Panc1 (cell line): ENCODE results near the gene KRTAP10-11. TPM values are rescaled to one million over a fixed set of nuclear protein-coding genes. Genes with fewer than 3 reads are reported as not detected.

Experiments
- ATAC-seq: fragments of 200-7000 bp; cut with Tn5 transposase; 2 replicates; pipeline ENCODE4 v1.9.1; 2020; ENCODE audit warnings: mild to moderate bottlenecking, moderate library complexity
- BruUV-seq: library from RNA; stranded (reverse); fragments of 400-500 nt; replicated peaks from 2 replicates; lab custom pipeline; 2021; lab: Mats Ljungman, UMichigan
- CTCF ChIA-PET: fragments of 300-600 bp; sonication (Branson Sonifier 250); formaldehyde crosslinking; loops from one replicate; lab custom pipeline; 2022; ENCODE audit warnings: antibody characterized with exemption; lab: Charles Lee
- POLR2A ChIA-PET: fragments of 300-600 bp; sonication (Branson Sonifier 250); formaldehyde crosslinking; loops from one replicate; lab custom pipeline; 2022; ENCODE audit warnings: antibody characterized with exemption; lab: Charles Lee
- DNase-seq: peaks from one replicate; pipeline ENCODE4 v3.0.0-alpha.2; 2010; ENCODE audit warnings: low read depth, low spot score
- H3K27ac ChIP-seq: 2 replicates; pipeline ENCODE4 v1.5.1; 2011; ENCODE audit warnings: mild to moderate bottlenecking, low read length, inconsistent platforms
- H3K27me3 ChIP-seq: fragments of 200-500 bp; sonication (Bioruptor generic); 2 replicates; pipeline ENCODE4 v1.6.0; 2014; ENCODE audit warnings: low read length, inconsistent platforms; ENCODE audit not compliant: control insufficient read depth, insufficient read depth
- H3K36me3 ChIP-seq: fragments of 200-500 bp; sonication (Bioruptor generic); 2 replicates; pipeline ENCODE4 v1.5.1; 2014; ENCODE audit warnings: inconsistent platforms, mild to moderate bottlenecking, low read length, moderate library complexity; ENCODE audit not compliant: control insufficient read depth, insufficient read depth
- H3K4me1 ChIP-seq: 2 replicates; pipeline ENCODE4 v1.5.1; 2011; ENCODE audit warnings: inconsistent platforms, mild to moderate bottlenecking, low read length, moderate library complexity; ENCODE audit not compliant: control insufficient read depth, insufficient read depth
- H3K4me3 ChIP-seq, 2 experiments: 2 replicates each; pipeline ENCODE4 v1.5.1; 2011 to 2012; ENCODE audit warnings: low read depth in 2 of 2, low read length in 2 of 2, mild to moderate bottlenecking in 2 of 2, inconsistent platforms in 1 of 2, moderate library complexity in 1 of 2
- H3K9me3 ChIP-seq: fragments of 200-500 bp; sonication (Bioruptor generic); 2 replicates; pipeline ENCODE4 v1.5.1; 2014; ENCODE audit warnings: low read depth, mild to moderate bottlenecking, inconsistent platforms, low read length, moderate library complexity; ENCODE audit not compliant: control insufficient read depth, insufficient read depth
- POLR2AphosphoS5 ChIP-seq: IDR thresholded peaks from 2 replicates; pipeline ENCODE4 v1.6.1; 2012; ENCODE audit warnings: mild to moderate bottlenecking, low read depth, low read length, moderate library complexity
- SIN3A ChIP-seq: IDR thresholded peaks from 2 replicates; pipeline ENCODE4 v1.6.1; 2012; ENCODE audit warnings: low read depth, mild to moderate bottlenecking, low read length, moderate library complexity, borderline replicate concordance; ENCODE audit not compliant: insufficient read depth
- TCF7L2 ChIP-seq: IDR thresholded peaks from 2 replicates; pipeline ENCODE4 v1.6.1; 2011; ENCODE audit warnings: mild to moderate bottlenecking, low read depth, low read length, inconsistent platforms
- in situ Hi-C: cut with HindIII; loops from 2 replicates; pipeline ENCODE4 v1.10.0; 2016; ENCODE audit warnings: low sequenced_read_pairs, low pct_unique_long_range_greater_than_20kb
- intact Hi-C: fragments of 100-400 bp; cut with micrococcal nuclease; formaldehyde crosslinking; loops from one replicate; pipeline ENCODE4 v1.10.0; 2022; ENCODE audit not compliant: unreplicated experiment
- total RNA-seq: library from RNA; stranded (reverse); gene quantifications from one replicate; pipeline ENCODE4 v1.2.1, GENCODE V29; 2021; ENCODE audit not compliant: unreplicated experiment
- TF ChIP-seq, protein P1 (sequence below), 2 experiments: IDR thresholded peaks; 2 replicates each; pipeline ENCODE4 v1.6.1; 2011 to 2012; ENCODE audit warnings: low read depth in 2 of 2, control low read depth in 1 of 2, low read length in 1 of 2, mild to moderate bottlenecking in 1 of 2, moderate library complexity in 1 of 2; ENCODE audit not compliant: insufficient read depth in 1 of 2
- TF ChIP-seq, protein P2 (sequence below): fragments of 450-650 bp; IDR thresholded peaks from 2 replicates; pipeline ENCODE4 v1.5.1; 2017; ENCODE audit warnings: mild to moderate bottlenecking

KRTAP10-11 gene
- total RNA-seq, 1 experiment from 2014 or later: not detected

DNA sequence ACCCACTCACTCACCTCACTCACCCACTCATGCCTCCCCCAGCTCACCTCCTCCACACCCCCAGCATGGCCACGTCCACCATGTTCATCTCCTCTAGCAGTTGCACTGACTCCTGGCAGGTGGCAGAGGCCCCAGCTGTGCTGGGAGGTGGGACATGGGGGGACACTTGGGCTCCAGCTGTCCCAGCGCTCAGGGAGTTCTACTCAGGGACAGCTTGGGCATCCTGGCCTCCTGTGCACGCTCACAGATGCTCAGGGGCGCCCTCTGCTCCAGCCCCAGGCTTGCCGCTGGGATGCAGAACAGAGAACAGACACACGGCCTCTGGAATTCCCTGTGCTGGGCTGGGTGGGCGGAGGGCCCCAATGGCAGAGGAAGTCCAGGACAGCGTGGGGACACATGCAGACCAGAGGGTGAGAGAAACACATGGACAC is 29.1 kb upstream of the KRTAP10-11 start:
- Histone ChIP-seq H3K4me3 (no peak overlapping the region), H3K4me1 (no peaks in the 10 kb centered on the region), H3K36me3 (no peaks in the 10 kb centered on the region), H3K9me3 (no peaks in the 10 kb centered on the region; the same call in 1 of the 2 replicates), H3K27ac (no peak overlapping the region), H3K27me3 (no peaks in the 10 kb centered on the region)
- intact Hi-C loops (no loop called here), in situ Hi-C loops (no loop called here)
- DNase-seq: no peak
- ATAC-seq: no peak
- ChIA-PET CTCF (no interaction called here), POLR2A (no interaction called here)
- no TSS peak for BruUV-seq
- TF ChIP-seq, protein P1, sequence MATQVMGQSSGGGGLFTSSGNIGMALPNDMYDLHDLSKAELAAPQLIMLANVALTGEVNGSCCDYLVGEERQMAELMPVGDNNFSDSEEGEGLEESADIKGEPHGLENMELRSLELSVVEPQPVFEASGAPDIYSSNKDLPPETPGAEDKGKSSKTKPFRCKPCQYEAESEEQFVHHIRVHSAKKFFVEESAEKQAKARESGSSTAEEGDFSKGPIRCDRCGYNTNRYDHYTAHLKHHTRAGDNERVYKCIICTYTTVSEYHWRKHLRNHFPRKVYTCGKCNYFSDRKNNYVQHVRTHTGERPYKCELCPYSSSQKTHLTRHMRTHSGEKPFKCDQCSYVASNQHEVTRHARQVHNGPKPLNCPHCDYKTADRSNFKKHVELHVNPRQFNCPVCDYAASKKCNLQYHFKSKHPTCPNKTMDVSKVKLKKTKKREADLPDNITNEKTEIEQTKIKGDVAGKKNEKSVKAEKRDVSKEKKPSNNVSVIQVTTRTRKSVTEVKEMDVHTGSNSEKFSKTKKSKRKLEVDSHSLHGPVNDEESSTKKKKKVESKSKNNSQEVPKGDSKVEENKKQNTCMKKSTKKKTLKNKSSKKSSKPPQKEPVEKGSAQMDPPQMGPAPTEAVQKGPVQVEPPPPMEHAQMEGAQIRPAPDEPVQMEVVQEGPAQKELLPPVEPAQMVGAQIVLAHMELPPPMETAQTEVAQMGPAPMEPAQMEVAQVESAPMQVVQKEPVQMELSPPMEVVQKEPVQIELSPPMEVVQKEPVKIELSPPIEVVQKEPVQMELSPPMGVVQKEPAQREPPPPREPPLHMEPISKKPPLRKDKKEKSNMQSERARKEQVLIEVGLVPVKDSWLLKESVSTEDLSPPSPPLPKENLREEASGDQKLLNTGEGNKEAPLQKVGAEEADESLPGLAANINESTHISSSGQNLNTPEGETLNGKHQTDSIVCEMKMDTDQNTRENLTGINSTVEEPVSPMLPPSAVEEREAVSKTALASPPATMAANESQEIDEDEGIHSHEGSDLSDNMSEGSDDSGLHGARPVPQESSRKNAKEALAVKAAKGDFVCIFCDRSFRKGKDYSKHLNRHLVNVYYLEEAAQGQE (IDR thresholded peaks at IDR 0.05; ENCODE audit: insufficient read depth in 1 of 2, low read depth in 2 of 2, low read length in 1 of 2): no peak
- TF ChIP-seq TCF7L2 (no peak), POLR2AphosphoS5 (no peak), SIN3A (no peak)
- TF ChIP-seq, protein P2, sequence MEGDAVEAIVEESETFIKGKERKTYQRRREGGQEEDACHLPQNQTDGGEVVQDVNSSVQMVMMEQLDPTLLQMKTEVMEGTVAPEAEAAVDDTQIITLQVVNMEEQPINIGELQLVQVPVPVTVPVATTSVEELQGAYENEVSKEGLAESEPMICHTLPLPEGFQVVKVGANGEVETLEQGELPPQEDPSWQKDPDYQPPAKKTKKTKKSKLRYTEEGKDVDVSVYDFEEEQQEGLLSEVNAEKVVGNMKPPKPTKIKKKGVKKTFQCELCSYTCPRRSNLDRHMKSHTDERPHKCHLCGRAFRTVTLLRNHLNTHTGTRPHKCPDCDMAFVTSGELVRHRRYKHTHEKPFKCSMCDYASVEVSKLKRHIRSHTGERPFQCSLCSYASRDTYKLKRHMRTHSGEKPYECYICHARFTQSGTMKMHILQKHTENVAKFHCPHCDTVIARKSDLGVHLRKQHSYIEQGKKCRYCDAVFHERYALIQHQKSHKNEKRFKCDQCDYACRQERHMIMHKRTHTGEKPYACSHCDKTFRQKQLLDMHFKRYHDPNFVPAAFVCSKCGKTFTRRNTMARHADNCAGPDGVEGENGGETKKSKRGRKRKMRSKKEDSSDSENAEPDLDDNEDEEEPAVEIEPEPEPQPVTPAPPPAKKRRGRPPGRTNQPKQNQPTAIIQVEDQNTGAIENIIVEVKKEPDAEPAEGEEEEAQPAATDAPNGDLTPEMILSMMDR: no peak

DNA sequence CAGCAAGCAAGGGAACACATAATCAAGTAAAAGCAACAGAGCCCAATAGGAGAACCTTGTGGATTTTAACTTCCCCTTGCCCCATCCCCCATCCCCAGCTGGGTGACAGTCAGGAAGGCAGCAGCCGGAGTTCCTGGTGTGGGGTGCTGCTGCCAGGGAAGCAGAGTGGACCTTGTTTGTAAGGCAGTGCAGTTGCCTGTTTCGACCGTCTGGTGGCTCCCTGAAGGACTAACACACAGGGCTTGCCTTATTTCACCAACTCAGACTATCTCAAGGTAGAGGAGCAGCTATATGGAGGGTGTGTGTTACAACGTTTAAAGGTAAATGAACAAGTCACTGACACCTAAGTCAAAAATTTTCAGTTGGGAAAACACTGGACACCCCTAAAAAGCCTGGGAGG is 27.7 kb upstream of the KRTAP10-11 start:
- BruUV-seq: no TSS peak
- Histone ChIP-seq H3K4me3 (no peak overlapping the region), H3K27me3 (no peaks in the 10 kb centered on the region), H3K27ac (no peak overlapping the region), H3K4me1 (no peaks in the 10 kb centered on the region), H3K9me3 (peaks cover 2% of the 10 kb centered on the region; the same call in 1 of the 2 replicates), H3K36me3 (no peaks in the 10 kb centered on the region)
- DNase-seq (no peak), ATAC-seq (no peak)
- no peak for TF ChIP-seq TCF7L2
- TF ChIP-seq, protein P2: peak; percentile 17; the same call in 1 of the 2 replicates
- POLR2A ChIA-PET: no interaction called here
- in situ Hi-C loops: no loop called here
- CTCF ChIA-PET: no interaction called here
- intact Hi-C loops: no loop called here
